ENCODE measurements around the gene ALAS1.

The ALAS1 gene

DNA sequence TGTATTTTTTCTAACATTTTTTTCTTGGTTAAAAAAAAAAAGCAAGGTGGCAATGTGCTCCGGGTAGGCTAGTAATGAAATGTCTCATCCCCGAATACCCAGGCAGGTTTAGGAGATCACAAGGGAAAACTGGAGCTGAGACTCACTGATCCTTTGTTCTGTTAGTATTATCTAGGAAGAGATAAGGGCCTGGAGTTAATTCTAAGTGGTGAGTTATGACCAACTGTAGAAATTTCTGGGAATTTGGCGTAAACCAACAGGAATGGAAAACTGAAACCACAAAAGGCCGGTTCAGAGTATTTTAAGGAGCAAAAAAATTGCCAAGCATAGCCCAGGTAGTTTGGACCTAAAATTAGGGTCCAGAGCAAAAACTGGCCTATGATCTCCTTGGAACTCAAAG is 60.0 kb downstream of the ALAS1 start:
- DNase-seq = no peak

DNA sequence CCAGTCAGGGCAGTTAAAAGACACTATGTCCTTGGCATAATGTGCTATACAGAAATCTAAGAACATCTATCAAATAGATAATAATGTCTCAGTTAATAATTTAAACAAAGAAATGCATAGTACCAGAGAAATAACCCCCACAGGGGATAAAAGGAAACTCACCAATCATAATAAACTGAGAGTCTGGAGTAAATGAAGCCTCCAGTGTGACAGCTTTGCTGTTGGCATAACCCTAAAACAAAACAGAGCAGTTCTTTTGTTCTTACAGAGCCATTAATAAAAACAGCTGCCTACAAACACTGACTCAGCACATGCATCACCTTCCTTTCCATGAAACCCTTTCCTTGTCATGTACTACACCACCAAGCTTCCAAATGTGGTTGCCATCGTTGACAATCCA is 61.1 kb downstream of the ALAS1 start:
- no peak for DNase-seq

DNA sequence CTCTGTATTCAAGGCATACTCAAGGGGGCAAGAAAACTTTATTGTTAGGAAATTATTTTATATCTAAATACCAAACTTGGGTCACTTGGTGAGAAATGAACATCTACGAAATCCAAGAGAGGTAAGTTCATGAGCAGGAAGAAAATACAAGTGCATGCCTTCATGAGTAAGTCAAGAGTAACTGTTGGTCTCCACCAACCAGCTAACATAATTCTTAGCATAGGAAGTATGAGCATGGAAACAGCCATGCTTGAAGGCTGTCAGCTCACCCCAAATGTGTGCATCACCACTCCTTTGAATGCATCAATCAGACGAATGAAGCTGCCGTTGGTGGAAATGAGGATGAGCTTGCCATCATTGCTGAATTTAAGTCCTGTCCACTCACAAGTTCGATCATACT is 61.5 kb downstream of the ALAS1 start:
- no peak for DNase-seq

DNA sequence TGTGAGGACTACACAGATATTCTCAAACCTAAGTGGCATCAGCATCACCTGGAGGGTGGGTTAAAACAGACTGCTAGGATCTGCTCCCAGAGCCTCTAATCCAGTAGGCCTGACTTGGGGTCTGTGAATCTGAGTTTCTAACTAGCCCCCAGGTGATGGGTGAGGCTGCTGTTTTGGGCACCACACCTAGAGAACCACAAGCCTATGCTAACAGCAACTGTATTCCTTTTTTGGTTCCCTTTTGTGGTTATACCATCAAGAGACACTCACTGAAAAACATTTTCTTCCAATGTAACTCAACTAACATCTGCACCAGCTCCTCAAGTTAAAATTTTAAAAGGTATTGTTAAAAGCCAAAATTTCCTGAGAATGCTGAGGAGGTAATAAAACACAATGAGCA is 64.5 kb downstream of the ALAS1 start:
- DNase-seq = no peak
